Adipocyte (in vitro differentiated cells): ENCODE measurements around the gene REC114.
"Not testable (repeated sequence)": the region's sequence is repeated elsewhere in the genome, so short reads cannot be mapped to it uniquely, and the experiment has no call there.

Source experiments
- DNase-seq: peaks from one replicate; pipeline ENCODE4 v3.0.0-alpha.2; 2015; ENCODE audit warnings: low read depth
- H3K27me3 ChIP-seq: replicated peaks from 2 replicates; pipeline ENCODE4 v1.7.0; 2013; ENCODE audit warnings: mild to moderate bottlenecking, low read length, moderate library complexity; ENCODE audit not compliant: control insufficient read depth, insufficient read depth
- H3K36me3 ChIP-seq: 2 replicates; pipeline ENCODE4 v1.7.0; 2013; ENCODE audit warnings: low read length, mild to moderate bottlenecking, moderate library complexity; ENCODE audit not compliant: control insufficient read depth, insufficient read depth, severe bottlenecking
- H3K4me1 ChIP-seq: 2 replicates; pipeline ENCODE4 v1.7.0; 2013; ENCODE audit warnings: mild to moderate bottlenecking, low read length, moderate library complexity; ENCODE audit not compliant: control insufficient read depth, insufficient read depth
- H3K4me3 ChIP-seq: 2 replicates; pipeline ENCODE4 v1.7.0; 2013; ENCODE audit warnings: mild to moderate bottlenecking, low read length, moderate library complexity
- H3K9ac ChIP-seq: 2 replicates; pipeline ENCODE4 v1.7.0; 2013; ENCODE audit warnings: mild to moderate bottlenecking, low read length, moderate library complexity
- H3K9me3 ChIP-seq: 2 replicates; pipeline ENCODE4 v1.7.0; 2013; ENCODE audit warnings: mild to moderate bottlenecking, low read length, moderate library complexity; ENCODE audit not compliant: control insufficient read depth

The REC114 gene

DNA sequence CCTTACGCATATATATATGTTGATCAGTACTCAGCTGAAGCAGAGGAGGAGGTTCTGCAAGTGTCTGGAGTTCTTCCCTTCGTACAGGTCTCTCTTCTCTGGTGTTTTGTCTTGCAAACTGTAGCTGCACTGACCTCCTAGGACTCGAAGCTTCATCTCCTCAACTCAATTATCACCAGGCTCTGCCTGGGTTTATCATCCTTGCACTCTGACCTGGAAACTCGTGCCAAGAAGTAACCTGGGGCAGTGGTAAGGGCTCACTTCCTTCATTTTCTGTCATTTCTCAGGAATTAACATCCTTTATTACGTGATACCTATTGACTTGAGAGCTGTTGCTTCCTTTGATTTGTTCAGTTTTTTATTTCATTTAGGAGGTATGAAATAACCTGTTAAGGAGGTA, 14.4 kb downstream of the REC114 start:
- peaks cover 3% of the 10 kb centered on the region for H3K9me3 ChIP-seq
- no peaks in the 10 kb centered on the region for H3K36me3 ChIP-seq
- H3K4me1 ChIP-seq = no peaks in the 10 kb centered on the region
- H3K9ac ChIP-seq = no peak overlapping the region
- peaks cover 10% of the 10 kb centered on the region for H3K27me3 ChIP-seq
- H3K4me3 ChIP-seq = no peak overlapping the region
- DNase-seq = no peak

DNA sequence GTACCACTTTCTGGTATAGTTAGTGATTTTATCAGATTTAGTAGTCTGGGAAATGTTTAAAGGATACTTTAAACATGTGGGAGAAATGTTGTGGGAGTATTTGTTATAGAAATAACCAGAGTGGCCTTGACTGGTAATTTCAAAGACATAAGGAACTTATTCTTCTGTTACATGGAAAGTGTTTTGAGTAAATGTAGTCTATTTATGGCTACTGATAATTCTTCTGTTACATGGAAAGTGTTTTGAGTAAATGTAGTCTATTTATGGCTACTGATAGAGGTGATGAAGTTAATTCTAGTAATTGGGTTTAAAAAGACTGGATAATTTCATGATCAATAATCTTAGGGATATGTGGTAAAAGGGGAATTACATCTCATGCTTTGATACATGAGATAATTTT, 17.7 kb downstream of the REC114 start:
- peaks cover 3% of the 10 kb centered on the region for H3K9me3 ChIP-seq
- no peaks in the 10 kb centered on the region for H3K4me1 ChIP-seq
- H3K4me3 ChIP-seq = no peak overlapping the region
- peaks cover 3% of the 10 kb centered on the region for H3K27me3 ChIP-seq
- no peak overlapping the region for H3K9ac ChIP-seq
- no peak for DNase-seq
- no peaks in the 10 kb centered on the region for H3K36me3 ChIP-seq

DNA sequence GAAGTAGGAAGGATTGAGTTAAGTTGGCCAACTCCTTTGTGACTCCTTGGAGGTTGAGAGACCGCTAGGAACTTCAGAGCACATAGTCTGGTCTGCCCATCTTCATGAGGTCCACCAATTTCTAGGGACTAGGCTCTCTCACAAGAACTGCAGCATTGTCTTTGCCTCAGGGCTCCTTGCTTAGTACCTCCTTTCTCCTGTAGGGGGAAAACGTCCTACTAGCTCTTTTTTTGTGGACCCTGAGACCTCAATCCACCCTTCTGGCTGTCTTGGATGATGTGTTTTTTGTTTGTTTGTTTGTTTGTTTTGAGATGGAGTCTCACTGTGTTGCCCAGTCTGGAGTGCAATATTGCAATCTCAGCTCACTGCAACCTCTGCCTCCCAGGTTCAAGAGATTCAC, 21.6 kb downstream of the REC114 start:
- Histone ChIP-seq H3K9me3 (no peaks in the 10 kb centered on the region), H3K9ac (no peak overlapping the region), H3K4me3 (no peak overlapping the region), H3K4me1 (no peaks in the 10 kb centered on the region), H3K36me3 (no peaks in the 10 kb centered on the region), H3K27me3 (peaks cover 7% of the 10 kb centered on the region)
- DNase-seq = no peak

DNA sequence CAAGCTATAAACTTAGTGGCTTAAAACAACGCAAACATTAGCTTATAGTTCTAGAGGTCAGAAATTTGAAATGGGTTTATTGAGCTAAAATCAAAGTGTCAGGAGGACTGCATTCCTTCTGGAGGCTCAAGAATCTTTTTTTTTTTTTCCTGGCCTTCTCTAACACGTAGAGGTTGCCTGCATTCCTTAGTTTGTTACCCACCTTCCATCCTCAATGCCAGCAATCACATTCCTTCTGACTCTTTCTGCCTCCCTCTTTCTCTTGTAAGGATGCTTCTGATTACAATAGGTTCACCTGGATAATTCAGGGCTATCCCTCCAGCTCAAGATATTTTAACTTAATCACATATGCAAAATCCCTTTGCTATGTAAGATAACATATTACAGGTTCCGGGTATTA, 24.8 kb downstream of the REC114 start:
- no peak for DNase-seq
- peaks cover 11% of the 10 kb centered on the region for H3K27me3 ChIP-seq
- no peaks in the 10 kb centered on the region for H3K36me3 ChIP-seq
- H3K4me3 ChIP-seq = no peak overlapping the region
- no peaks in the 10 kb centered on the region for H3K9me3 ChIP-seq
- no peaks in the 10 kb centered on the region for H3K4me1 ChIP-seq
- H3K9ac ChIP-seq = no peak overlapping the region

DNA sequence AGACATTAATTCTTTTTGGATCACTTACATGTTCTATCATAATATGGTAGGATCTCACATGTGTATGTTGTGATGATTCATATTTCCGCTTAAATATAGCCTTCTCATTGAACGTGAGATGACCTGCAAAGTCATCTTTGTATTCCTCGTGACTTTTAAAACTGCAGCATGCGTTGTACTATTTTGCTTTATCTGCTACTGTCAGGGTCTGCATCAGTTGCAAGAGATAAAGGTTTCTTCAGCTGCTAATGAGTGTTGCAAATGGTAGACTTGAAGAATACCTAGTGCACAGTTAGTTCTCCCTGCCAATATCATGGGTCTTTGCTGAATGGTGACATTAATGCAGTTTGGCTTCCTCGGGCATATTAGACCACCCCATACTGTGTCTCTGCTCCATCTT, 31.8 kb downstream of the REC114 start:
- Histone ChIP-seq H3K9ac (no peak overlapping the region), H3K4me3 (no peak overlapping the region), H3K27me3 (peaks cover 12% of the 10 kb centered on the region), H3K4me1 (no peaks in the 10 kb centered on the region), H3K36me3 (no peaks in the 10 kb centered on the region), H3K9me3 (no peaks in the 10 kb centered on the region)
- DNase-seq = no peak

DNA sequence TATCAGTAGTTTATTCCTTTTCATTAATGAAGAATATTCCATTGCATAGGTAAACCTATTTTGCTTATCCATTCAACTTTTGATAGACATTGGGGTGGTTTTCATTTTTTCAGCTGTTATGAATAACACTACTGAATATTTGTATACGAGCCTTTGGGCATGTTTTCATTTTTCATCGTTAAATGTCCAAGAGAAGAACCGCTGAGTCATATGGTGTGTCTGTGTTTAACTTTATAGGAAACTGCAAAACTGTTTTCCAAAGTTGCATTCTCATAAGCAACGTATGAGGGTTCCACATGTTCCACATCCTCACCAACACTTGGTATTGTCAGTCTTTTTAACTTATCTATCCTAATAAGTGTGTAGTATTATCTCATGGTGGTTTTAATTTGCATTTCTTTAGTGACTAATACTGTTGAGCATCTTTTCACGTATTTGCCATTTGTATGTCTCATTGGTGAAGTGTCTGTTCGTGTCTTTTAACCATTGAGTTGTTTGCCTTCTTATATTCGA, 33.8 kb downstream of the REC114 start:
- Histone ChIP-seq H3K27me3 (peaks cover 8% of the 10 kb centered on the region), H3K36me3 (no peaks in the 10 kb centered on the region), H3K9me3 (no peaks in the 10 kb centered on the region), H3K4me1 (no peaks in the 10 kb centered on the region), H3K4me3 (no peak overlapping the region), H3K9ac (no peak overlapping the region)
- DNase-seq = no peak

DNA sequence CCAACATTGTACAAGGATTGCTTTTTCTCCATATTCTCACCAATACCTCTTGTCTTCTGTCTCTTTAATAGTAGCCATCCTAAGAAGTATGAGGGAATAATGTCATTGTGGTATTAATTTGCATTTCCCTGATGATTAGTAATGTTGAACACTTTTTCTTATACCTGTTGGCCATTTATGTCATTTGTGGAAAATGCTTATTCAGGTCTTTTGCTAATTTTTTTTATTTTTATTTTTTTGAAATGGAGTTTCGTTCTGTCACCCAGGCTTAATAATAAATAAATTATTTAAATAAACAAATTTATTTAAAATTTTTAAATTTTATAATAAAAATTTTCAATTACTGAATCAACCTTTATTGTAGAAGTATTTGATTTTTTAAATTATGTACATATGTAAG, 37.1 kb downstream of the REC114 start:
- H3K36me3 ChIP-seq = no peaks in the 10 kb centered on the region
- no peaks in the 10 kb centered on the region for H3K9me3 ChIP-seq
- H3K9ac ChIP-seq = no peak overlapping the region
- DNase-seq = no peak
- H3K4me1 ChIP-seq = peaks cover 4% of the 10 kb centered on the region
- H3K27me3 ChIP-seq = peaks cover 5% of the 10 kb centered on the region
- H3K4me3 ChIP-seq = no peak overlapping the region

DNA sequence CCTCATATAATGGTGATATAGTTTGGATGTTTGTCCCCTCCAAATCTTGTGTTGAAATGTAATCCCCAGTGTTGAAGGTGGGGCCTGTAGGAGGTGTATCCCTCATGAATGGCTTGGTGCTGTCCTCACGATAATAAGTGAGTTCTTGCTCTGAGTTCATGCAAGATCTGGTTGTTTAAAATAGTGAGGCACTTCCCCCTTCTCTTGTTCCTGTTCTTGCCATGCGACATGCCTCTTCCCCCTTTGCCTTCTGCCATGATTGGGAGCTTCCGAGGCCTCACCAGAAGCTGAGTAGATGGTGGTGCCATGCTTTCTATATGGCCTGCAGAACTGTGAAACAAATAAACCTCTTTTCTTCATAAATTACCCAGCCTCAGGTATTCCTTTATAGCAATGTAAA, 39.2 kb downstream of the REC114 start:
- no peaks in the 10 kb centered on the region for H3K9me3 ChIP-seq
- no peak overlapping the region for H3K4me3 ChIP-seq
- peaks cover 5% of the 10 kb centered on the region for H3K27me3 ChIP-seq
- H3K36me3 ChIP-seq = no peaks in the 10 kb centered on the region
- DNase-seq = no peak
- H3K9ac ChIP-seq = no peak overlapping the region
- peaks cover 10% of the 10 kb centered on the region for H3K4me1 ChIP-seq

DNA sequence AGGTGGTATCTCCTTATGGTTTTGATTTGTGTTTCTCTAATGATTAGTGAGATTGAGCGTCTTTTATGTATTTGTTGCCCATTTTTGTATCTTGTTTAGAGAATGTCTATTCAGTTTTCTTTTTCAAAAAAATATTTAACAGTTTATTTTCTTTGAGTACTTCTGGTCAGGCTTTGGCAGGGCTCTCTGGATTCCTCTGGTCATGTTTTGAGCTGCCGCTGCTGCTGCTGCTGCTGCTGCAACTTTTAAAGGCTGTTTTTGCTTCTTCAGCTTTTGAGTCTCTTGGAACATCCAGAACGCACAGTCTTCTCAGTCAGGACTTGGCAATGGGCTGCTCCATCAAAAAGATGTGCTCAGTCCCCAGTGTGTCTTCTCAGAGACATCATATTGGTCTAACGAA, 40.1 kb downstream of the REC114 start:
- Histone ChIP-seq H3K9me3 (no peaks in the 10 kb centered on the region), H3K9ac (no peak overlapping the region), H3K4me1 (peaks cover 10% of the 10 kb centered on the region), H3K36me3 (no peaks in the 10 kb centered on the region), H3K4me3 (no peak overlapping the region), H3K27me3 (peaks cover 5% of the 10 kb centered on the region)
- DNase-seq = peak; percentile 35

DNA sequence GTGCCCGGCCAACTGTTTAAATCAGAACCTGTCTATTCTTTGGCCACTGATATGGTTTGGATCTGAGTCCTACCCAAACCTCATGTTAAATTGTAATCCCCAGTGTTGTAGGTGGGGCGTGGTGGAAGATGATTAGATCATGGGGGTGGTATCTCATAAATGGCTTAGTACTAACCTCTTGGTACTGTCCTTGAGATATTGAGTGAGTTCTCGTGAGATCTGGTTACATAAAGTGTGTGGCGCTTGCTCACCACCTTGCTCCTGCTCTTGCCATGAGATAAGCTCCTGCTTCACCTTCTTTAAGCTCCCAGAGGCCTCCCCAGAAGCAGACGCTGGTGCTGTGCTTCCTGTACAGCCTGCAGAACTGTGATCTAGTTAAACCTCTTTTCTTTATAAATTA, 42.4 kb downstream of the REC114 start:
- Histone ChIP-seq H3K4me1 (peaks cover 10% of the 10 kb centered on the region), H3K4me3 (no peak overlapping the region), H3K36me3 (no peaks in the 10 kb centered on the region), H3K9me3 (no peaks in the 10 kb centered on the region), H3K9ac (no peak overlapping the region), H3K27me3 (peaks cover 5% of the 10 kb centered on the region)
- no peak for DNase-seq

DNA sequence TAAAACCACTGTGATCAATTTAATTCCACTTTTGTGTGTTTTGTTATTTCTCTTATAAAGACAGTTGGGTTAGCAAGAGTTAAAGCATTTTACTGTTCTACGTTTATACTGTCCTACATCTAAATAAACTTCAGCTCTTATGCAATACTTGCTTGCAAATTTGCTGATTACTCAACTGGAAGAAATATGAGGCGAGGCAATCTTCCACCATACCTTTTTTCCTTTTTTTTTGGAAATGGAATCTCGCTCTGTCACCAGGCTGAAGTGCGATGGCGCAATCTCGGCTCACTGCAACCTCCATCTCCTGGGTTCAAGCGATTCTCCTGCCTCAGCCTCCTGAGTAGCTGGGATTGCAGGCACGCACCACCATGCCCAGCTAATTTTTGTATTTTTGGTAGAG, 42.9 kb downstream of the REC114 start:
- not testable (repeated sequence) for H3K27me3 ChIP-seq, H3K4me3 ChIP-seq, H3K9me3 ChIP-seq, H3K9ac ChIP-seq, H3K36me3 ChIP-seq
- DNase-seq = peak; percentile 69
- H3K4me1 ChIP-seq = peaks cover 10% of the 10 kb centered on the region

DNA sequence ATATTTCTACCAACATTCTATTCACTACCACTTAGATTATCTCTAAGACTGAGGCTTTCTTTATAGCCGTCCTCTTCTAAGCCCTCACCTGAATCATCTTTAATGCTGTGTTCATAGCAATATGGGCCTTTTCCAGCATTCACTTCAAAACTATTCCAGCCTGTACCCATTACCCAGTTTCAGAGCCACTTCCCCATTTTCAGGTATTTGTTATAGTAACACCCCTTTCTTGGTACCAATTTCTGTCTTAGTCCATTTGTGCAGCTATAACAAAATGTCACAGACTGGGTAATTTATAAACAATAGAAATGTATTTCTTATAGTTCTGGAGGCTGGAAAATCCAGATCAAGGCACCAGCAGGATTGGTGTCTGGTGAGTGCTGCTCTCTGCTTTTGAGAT, 45.7 kb downstream of the REC114 start:
- no peak for DNase-seq
- Histone ChIP-seq H3K9me3 (no peaks in the 10 kb centered on the region), H3K9ac (no peak overlapping the region), H3K36me3 (no peaks in the 10 kb centered on the region), H3K4me3 (no peak overlapping the region), H3K27me3 (no peaks in the 10 kb centered on the region), H3K4me1 (peaks cover 10% of the 10 kb centered on the region)
